NCI-H2081 treated with DMSO at 0.1 percent for 48 hours (cell line): ENCODE data around the gene ACLY.
"Not testable (repeated sequence)": the region's sequence is repeated elsewhere in the genome, so short reads cannot be mapped to it uniquely, and the experiment has no call there.

Experiments
- DNase-seq: peaks from one replicate; lab custom pipeline; 2025; lab: John Stamatoyannopoulos, UW

The ACLY gene

GRCh38 chr17:41910701-41911391 is 7.9 kb downstream of the ACLY start:
- DNase-seq: no peak

- no peak for DNase-seq
These were observed 9.7 kb downstream of the ACLY start for GRCh38 chr17:41909088-41909487.

GRCh38 chr17:41907633-41908539 is 10.9 kb downstream of the ACLY start:
- DNase-seq: no peak

GRCh38 chr17:41907185-41907556 is 11.6 kb downstream of the ACLY start:
- DNase-seq: no peak

GRCh38 chr17:41906465-41907184 is 12.1 kb downstream of the ACLY start:
- DNase-seq: no peak

GRCh38 chr17:41905172-41905571 is 13.6 kb downstream of the ACLY start:
- no peak for DNase-seq

GRCh38 chr17:41904242-41904841 is 14.4 kb downstream of the ACLY start:
- no peak for DNase-seq

GRCh38 chr17:41901646-41902045 is 17.1 kb downstream of the ACLY start:
- DNase-seq: no peak

- no peak for DNase-seq
These were observed 22.0 kb downstream of the ACLY start for GRCh38 chr17:41896726-41897125.

- no peak for DNase-seq
These were observed 23.1 kb downstream of the ACLY start for GRCh38 chr17:41895617-41896016.

GRCh38 chr17:41894791-41895331 is 23.9 kb downstream of the ACLY start:
- DNase-seq: no peak

GRCh38 chr17:41893384-41893783 is 25.4 kb downstream of the ACLY start:
- no peak for DNase-seq

- no peak for DNase-seq
These were observed 26.8 kb downstream of the ACLY start for GRCh38 chr17:41892021-41892376.

- no peak for DNase-seq
These were observed 27.4 kb downstream of the ACLY start for GRCh38 chr17:41891135-41892020.

GRCh38 chr17:41888332-41888965 is 30.3 kb downstream of the ACLY start:
- DNase-seq: no peak

- DNase-seq: no peak
These were observed 33.0 kb downstream of the ACLY start for GRCh38 chr17:41885733-41886132.

- no peak for DNase-seq
These were observed 36.0 kb downstream of the ACLY start for GRCh38 chr17:41882756-41883155.

- DNase-seq: no peak
These were observed 38.6 kb downstream of the ACLY start for GRCh38 chr17:41880130-41880529.

- not testable (repeated sequence) for DNase-seq
These were observed 44.5 kb downstream of the ACLY start for GRCh38 chr17:41874293-41874670.

- DNase-seq: no peak
These were observed 45.0 kb downstream of the ACLY start for GRCh38 chr17:41873559-41874292.
